GM12873 (cell line): Measurements from ENCODE around the gene C3orf20.

Source experiments
- TF ChIP-seq, protein P1 (sequence below): IDR thresholded peaks from 2 replicates; pipeline ENCODE4 v1.5.1; 2012; ENCODE audit warnings: low read depth, mild to moderate bottlenecking, moderate library complexity, low read length, control low read depth; ENCODE audit not compliant: insufficient read depth; ENCODE audit errors: missing control alignments

The C3orf20 gene

DNA sequence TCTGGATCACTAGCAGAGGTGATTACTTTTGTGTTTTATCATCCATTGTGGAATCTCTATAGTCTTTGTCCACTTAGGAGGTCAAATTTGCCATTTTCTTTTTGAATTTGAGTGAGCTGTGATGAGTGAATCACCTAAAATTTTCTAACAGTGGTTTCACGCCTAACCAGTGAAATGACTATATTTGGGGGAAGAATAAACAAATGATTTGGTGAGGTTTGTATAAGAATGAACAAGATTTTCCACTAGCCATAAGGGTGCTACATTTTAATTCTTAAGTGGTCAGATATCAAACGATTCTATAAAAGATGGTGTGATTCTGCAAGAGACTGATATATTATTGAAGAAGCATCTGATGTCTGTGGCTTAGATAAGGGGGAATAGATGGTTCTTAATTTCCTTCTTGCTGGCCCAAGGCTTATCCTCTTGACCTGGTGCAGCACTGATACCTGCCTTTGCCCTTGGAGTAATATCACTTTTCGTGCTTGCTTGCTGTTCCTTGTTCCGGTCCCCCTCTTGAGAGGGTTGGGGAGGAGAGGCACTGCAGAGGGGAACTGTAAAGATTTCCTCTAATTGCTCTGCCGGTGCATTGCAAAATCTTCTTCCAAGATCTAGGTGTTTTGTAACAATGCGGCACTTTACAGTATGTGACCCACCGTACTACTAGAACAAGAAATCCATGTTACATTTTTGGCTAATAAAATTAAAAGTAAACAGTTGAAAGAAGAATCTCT, 14.5 kb downstream of the C3orf20 start:
- TF ChIP-seq, protein P1, sequence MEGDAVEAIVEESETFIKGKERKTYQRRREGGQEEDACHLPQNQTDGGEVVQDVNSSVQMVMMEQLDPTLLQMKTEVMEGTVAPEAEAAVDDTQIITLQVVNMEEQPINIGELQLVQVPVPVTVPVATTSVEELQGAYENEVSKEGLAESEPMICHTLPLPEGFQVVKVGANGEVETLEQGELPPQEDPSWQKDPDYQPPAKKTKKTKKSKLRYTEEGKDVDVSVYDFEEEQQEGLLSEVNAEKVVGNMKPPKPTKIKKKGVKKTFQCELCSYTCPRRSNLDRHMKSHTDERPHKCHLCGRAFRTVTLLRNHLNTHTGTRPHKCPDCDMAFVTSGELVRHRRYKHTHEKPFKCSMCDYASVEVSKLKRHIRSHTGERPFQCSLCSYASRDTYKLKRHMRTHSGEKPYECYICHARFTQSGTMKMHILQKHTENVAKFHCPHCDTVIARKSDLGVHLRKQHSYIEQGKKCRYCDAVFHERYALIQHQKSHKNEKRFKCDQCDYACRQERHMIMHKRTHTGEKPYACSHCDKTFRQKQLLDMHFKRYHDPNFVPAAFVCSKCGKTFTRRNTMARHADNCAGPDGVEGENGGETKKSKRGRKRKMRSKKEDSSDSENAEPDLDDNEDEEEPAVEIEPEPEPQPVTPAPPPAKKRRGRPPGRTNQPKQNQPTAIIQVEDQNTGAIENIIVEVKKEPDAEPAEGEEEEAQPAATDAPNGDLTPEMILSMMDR = no peak

DNA sequence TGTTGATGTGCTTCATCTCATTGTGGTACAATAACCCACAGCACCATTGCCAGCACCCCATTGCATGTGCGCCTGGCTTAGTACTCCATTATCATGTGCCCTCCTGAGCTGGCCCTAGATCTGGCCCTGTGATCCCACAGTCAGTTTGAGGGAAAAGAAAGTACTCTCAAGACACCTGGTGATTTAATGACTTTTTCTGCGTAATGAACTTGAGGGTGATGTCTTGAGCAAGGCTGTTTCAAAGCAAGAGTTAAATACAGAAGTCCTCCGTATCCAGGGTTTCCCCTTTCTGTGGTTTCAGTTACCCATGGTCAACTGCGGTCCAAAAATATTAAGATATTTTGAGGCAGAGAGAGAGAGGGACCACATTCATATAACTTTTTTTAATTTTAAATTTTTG, 16.3 kb downstream of the C3orf20 start:
- TF ChIP-seq, protein P1 = no peak

DNA sequence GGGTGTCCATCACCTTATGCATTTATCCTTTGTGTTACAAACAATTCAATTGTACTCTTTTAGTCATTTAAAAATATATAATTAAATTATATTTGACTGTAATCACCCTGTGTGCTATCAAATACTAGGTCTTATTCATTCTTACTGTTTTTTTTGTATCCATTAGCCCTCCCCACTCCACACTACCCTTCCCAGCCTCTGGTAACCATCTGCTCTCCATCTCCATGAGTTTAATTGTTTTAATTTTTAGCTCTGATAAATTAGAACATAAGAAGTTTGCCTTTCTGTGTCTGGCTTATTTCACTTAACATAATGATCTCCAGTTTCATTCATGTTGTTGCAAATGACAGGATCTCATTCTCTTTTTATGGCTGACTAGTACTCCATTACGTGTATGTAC, 16.8 kb downstream of the C3orf20 start:
- TF ChIP-seq, protein P1 = no peak

DNA sequence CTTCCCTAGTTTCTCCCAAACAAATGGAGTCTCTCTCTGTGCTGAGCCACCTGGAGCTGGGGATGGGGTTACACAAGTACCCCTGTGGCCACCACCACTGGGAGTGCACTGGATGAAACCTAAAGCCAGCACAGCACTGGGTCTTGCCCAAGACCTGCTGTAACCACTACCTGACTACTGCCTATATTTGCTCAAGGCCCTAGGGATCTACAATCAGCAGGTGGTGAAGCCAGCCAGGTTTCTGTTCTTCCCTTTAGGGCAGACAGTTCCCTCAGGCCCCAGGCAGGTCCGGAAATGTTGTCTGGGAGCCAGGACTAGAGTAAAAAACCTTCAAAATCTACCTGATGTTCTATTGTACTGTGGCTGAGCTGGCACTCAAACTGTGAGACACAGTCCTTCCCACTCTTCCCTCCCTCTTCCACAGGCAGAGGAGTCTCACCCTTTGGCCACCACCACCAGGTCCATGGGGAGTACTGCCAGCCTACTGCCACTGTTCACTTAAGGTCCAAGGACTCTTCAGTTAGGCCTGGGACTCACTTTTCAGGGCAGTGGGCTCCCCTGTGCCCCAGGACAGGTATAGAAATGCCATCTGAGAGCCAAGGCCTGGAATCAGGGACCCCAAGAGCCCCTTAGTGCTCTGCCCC, 23.8 kb downstream of the C3orf20 start:
- TF ChIP-seq, protein P1 = no peak

DNA sequence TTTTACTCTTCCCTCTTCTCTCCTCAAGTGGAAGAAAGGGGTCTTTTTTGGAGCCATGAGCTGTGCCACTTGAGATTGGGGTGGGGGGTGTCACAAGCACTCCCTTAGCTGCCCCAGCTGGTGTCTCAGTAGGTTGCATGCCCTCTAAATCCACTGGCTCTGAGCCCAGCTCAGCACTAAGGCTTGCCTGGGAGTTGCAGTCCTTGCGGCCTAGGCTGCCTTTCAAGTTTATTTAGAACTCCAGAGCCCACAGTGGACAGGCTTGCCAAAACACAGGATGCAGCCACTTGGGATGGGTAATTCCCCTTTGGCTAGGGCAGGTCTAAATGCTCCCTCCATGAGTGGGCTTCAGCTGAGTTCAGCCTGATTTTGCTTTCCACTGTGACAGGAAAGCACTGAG, 24.7 kb downstream of the C3orf20 start:
- TF ChIP-seq, protein P1 = no peak

DNA sequence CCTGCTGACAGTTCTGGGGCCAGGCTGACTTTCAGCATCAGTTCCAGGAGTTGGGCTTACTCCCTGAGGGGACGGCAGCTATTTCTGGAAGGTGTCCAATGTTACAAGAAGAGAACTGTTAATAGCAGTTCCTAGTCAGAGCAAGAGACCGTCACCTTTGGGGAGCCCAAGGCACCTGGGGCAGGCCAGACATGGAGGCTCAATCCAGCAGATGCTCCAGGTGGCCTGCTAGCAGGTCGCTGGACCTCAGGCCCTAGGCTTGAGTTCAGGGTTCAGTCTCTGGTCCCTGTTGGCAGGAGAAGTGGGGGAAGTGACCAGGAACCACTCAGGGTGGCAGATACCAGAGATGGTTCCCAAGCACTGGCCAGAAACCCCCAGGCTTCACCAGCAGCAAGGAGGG, 25.9 kb downstream of the C3orf20 start:
- TF ChIP-seq, protein P1 = no peak

DNA sequence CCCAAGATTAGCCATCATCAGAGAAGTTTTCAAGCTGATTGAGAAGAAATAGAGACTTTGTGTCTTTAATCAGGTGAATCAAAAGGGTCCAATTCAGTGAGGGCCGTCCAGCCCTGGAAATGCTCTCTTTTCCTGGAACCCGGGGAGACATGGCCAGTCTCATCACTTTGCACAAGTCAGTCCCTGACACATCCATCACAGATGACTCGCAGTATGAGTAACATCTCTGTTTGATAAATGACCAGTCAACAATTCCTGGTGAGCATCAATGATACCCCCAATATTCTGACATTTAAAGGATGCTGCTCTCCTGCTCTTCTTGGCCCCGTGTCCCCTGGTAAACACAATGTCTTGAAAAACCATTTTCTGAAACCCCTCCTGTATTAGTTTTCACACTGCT, 26.7 kb downstream of the C3orf20 start:
- TF ChIP-seq, protein P1 = no peak
